BLaER1 treated with 17β-estradiol and CSF1 and Interleukin-3, amounts not matched to agents 10 nM and 100 nM (cell line): ENCODE results near the gene MON1A.
A peak's percentile ranks its signal among the peaks of the same experiment; 100 is the strongest.

ENCODE experiments used
- H3K27ac ChIP-seq, 11 experiments: shearing (Covaris generic); formaldehyde crosslinking; 2 replicates each; pipeline ENCODE4 v1.8.1; 2022
- H3K27me3 ChIP-seq, 11 experiments: shearing (Covaris generic); formaldehyde crosslinking; 2 replicates each; pipeline ENCODE4 v1.8.1; 2022
- H3K36me3 ChIP-seq, 11 experiments: shearing (Covaris generic); formaldehyde crosslinking; 2 replicates each; pipeline ENCODE4 v1.8.1; 2022
- H3K4me1 ChIP-seq, 10 experiments: shearing (Covaris generic); formaldehyde crosslinking; 2 replicates each; pipeline ENCODE4 v1.8.1; 2022
- H3K4me2 ChIP-seq, 11 experiments: shearing (Covaris generic); formaldehyde crosslinking; 2 replicates each; pipeline ENCODE4 v1.8.1; 2022
- H3K4me3 ChIP-seq, 10 experiments: shearing (Covaris generic); formaldehyde crosslinking; 2 replicates each; pipeline ENCODE4 v1.8.1; 2022
- H3K9ac ChIP-seq, 11 experiments: shearing (Covaris generic); formaldehyde crosslinking; 2 replicates each; pipeline ENCODE4 v1.8.1; 2022
- H3K9me3 ChIP-seq, 11 experiments: shearing (Covaris generic); formaldehyde crosslinking; replicated peaks in 1 of 11; 2 replicates each; pipeline ENCODE4 v1.8.1; 2022
- H4K20me1 ChIP-seq, 11 experiments: shearing (Covaris generic); formaldehyde crosslinking; 2 replicates each; pipeline ENCODE4 v1.8.1; 2022
- Cebpa-rat ChIP-seq, 11 experiments: shearing (Covaris generic); IDR thresholded peaks; 2 replicates each; pipeline ENCODE4 v1.8.1; 2022

Gene MON1A

GRCh38 chr3:49929291-49930167, at the start of gene MON1A:
Gene MON1A (minus strand): TSS chr3:49929811. CDS start chr3:49913346, 16,465 bp downstream.
- Histone ChIP-seq H4K20me1 (peaks cover 0 to 11% (median 0%) of the 10 kb centered on the region in 11 experiments; a peak in 3 of 22 replicates), H3K27me3 (no peaks in the 10 kb centered on the region), H3K4me1 (peaks cover 30 to 39% (median 35%) of the 10 kb centered on the region in 10 experiments), H3K9ac (peak within 1 kb of the TSS; percentile 78 to 92 (median 86)), H3K9me3 (no peaks in the 10 kb centered on the region), H3K36me3 (peaks cover 0 to 2% (median 0%) of the 10 kb centered on the region in 11 experiments; a peak in 2 of 22 replicates), H3K27ac (peak within 1 kb of the TSS; percentile 55 to 84 (median 78); a peak in 21 of 22 replicates), H3K4me3 (peak within 1 kb of the TSS; percentile 73 to 93 (median 86)), H3K4me2 (peak within 1 kb of the TSS; percentile 85 to 96 (median 91))
- TF ChIP-seq Cebpa-rat (IDR thresholded peaks at IDR 0.05): 0 out of 22 replicates have a peak, but pooled peaks of 1 of the 11 experiments have one; percentile 23

GRCh38 chr3:49976942-49977341, 47.3 kb upstream of the MON1A start:
- Histone ChIP-seq H3K4me1 (no peaks in the 10 kb centered on the region), H3K4me2 (no peak overlapping the region), H3K27me3 (no peaks in the 10 kb centered on the region), H3K4me3 (no peak overlapping the region), H3K9me3 (no peaks in the 10 kb centered on the region), H3K9ac (no peak overlapping the region), H3K27ac (no peak overlapping the region), H4K20me1 (peaks cover 4 to 84% (median 36%) of the 10 kb centered on the region in 11 experiments; a peak in 16 of 22 replicates), H3K36me3 (peaks cover 79 to 99% (median 94%) of the 10 kb centered on the region in 11 experiments)
- no peak for TF ChIP-seq Cebpa-rat (IDR thresholded peaks at IDR 0.05)

- Histone ChIP-seq H3K27ac (no peak overlapping the region), H4K20me1 (peaks cover 26 to 85% (median 58%) of the 10 kb centered on the region in 11 experiments; a peak in 20 of 22 replicates), H3K9ac (no peak overlapping the region), H3K36me3 (peaks cover 75 to 100% (median 93%) of the 10 kb centered on the region in 11 experiments), H3K4me2 (no peak overlapping the region), H3K4me1 (no peaks in the 10 kb centered on the region), H3K4me3 (no peak overlapping the region), H3K9me3 (no peaks in the 10 kb centered on the region), H3K27me3 (no peaks in the 10 kb centered on the region)
- TF ChIP-seq Cebpa-rat (IDR thresholded peaks at IDR 0.05): no peak
Measured at GRCh38 chr3:49972656-49973055, 43.0 kb upstream of the MON1A start.

DNA sequence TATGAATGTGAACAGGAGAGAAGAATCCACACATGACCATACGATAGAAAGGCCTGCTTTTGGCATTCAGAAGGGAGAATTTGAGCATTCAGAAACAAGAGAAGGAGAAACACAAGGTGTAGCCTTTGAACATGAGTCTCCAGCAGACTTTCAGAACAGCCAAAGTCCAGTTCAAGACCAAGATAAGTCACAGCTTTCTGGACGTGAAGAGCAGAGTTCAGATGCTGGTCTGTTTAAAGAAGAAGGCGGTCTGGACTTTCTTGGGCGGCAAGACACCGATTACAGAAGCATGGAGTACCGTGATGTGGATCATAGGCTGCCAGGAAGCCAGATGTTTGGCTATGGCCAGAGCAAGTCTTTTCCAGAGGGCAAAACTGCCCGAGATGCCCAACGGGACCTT, 38.7 kb upstream of the MON1A start:
- Histone ChIP-seq H4K20me1 (peaks cover 50 to 95% (median 85%) of the 10 kb centered on the region in 11 experiments; a peak in 21 of 22 replicates), H3K4me2 (no peak overlapping the region), H3K27ac (no peak overlapping the region), H3K9me3 (no peaks in the 10 kb centered on the region), H3K36me3 (peaks cover 86 to 100% (median 93%) of the 10 kb centered on the region in 11 experiments), H3K27me3 (no peaks in the 10 kb centered on the region), H3K4me1 (no peaks in the 10 kb centered on the region), H3K4me3 (no peak overlapping the region), H3K9ac (no peak overlapping the region)
- TF ChIP-seq Cebpa-rat (IDR thresholded peaks at IDR 0.05): no peak

DNA sequence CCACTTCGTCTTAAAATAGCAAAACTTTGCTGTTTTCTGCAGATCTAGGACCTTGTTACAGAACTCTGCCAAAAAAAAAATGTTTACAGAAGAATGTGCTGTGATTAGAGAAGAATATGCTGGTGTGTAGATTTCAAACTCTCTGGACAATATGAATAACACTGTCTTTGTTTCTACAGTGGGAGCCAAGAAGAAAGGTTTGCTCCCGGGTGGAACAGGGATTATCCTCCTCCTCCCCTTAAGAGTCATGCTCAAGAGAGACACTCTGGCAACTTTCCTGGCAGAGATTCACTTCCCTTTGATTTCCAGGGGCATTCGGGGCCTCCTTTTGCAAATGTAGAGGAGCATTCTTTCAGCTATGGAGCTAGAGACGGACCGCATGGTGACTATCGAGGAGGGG, 37.7 kb upstream of the MON1A start:
- Histone ChIP-seq H3K9ac (no peak overlapping the region), H3K4me1 (no peaks in the 10 kb centered on the region), H3K27me3 (no peaks in the 10 kb centered on the region), H3K4me3 (no peak overlapping the region), H3K9me3 (no peaks in the 10 kb centered on the region), H3K4me2 (no peak overlapping the region), H4K20me1 (peaks cover 53 to 97% (median 87%) of the 10 kb centered on the region in 11 experiments; a peak in 21 of 22 replicates), H3K36me3 (peaks cover 86 to 100% (median 93%) of the 10 kb centered on the region in 11 experiments), H3K27ac (no peak overlapping the region)
- TF ChIP-seq Cebpa-rat (IDR thresholded peaks at IDR 0.05): no peak

DNA sequence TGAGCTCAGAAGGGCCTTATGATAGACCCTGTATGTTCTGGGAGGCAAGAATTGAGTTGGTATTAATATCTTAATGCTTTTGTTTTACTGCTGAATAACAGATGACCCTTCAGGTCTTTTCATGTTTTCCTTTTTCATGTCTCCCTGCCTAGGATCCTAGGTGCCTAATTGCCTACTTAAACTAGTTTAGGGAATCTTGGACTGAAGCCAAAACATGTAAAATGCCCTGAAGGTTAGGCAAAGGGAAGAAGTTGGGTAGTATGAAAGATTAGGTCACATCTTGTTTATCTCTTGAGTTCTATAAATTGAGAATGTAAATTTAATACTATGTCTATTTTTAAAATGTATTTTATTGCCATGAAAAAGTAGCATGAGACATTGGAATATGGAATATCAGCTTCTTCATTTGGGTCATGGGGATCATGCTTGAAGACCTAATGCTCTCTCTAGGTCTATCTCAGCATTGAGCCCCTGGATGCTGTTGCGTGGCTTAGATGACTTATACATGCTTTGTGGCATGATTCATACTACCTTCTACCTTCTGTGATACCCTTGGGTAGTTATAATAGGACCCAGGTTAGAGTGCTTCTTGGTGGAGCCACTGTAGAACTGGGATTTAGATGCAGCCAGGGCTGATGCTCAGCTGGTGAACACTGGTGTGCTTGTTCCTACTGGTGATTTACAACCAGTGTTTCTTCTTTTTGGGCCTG, 36.8 kb upstream of the MON1A start:
- Histone ChIP-seq H3K4me3 (no peak overlapping the region), H4K20me1 (peaks cover 59 to 99% (median 94%) of the 10 kb centered on the region in 11 experiments; a peak in 21 of 22 replicates)
- TF ChIP-seq Cebpa-rat (IDR thresholded peaks at IDR 0.05): no peak

GRCh38 chr3:49955636-49956035, 26.0 kb upstream of the MON1A start:
- H3K27ac ChIP-seq: no peak overlapping the region
- H3K36me3 ChIP-seq: peaks cover 2 to 55% (median 39%) of the 10 kb centered on the region in 11 experiments; a peak in 20 of 22 replicates
- peaks cover 90 to 100% (median 98%) of the 10 kb centered on the region in 11 experiments; a peak in 21 of 22 replicates for H4K20me1 ChIP-seq

More for the DNA sequence above, 36.8 kb upstream of the MON1A start:
- Histone ChIP-seq H3K27ac (no peak overlapping the region), H3K9ac (no peak overlapping the region), H3K4me2 (no peak overlapping the region), H3K9me3 (no peaks in the 10 kb centered on the region), H3K36me3 (peaks cover 83 to 100% (median 92%) of the 10 kb centered on the region in 11 experiments), H3K27me3 (no peaks in the 10 kb centered on the region), H3K4me1 (no peaks in the 10 kb centered on the region)

DNA sequence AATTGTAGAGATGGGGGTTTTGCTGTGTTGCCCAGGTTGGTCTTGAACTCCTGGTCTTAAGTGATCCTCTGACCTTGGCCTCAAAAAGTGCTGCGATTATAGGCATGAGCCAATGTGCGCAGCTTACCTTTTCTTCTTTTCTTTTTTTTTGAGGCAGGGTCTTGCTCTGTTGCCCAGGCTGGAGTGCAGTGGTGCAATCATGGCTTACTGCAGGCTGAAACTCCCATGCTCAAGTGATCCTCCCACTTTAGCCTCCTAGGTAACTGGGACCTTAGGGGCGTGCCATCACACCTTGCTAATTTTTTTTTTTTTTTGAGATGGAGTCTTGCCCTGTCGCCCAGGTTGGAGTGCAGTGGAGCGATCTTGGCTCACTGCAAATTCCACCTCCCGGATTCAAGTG, 23.3 kb upstream of the MON1A start:
- H3K4me3 ChIP-seq: no peak overlapping the region
- peaks cover 98 to 100% (median 100%) of the 10 kb centered on the region in 11 experiments; a peak in 21 of 22 replicates for H4K20me1 ChIP-seq
- H3K9me3 ChIP-seq: no peaks in the 10 kb centered on the region; a peak in 1 of 22 replicates
- no peaks in the 10 kb centered on the region for H3K27me3 ChIP-seq
- H3K36me3 ChIP-seq: peaks cover 0 to 54% (median 31%) of the 10 kb centered on the region in 11 experiments; a peak in 19 of 22 replicates
- peaks cover 0 to 18% (median 10%) of the 10 kb centered on the region in 10 experiments; a peak in 12 of 20 replicates for H3K4me1 ChIP-seq
- no peak for TF ChIP-seq Cebpa-rat (IDR thresholded peaks at IDR 0.05)
- H3K9ac ChIP-seq: no peak overlapping the region
- no peak overlapping the region for H3K4me2 ChIP-seq
- H3K27ac ChIP-seq: no peak overlapping the region

More at GRCh38 chr3:49955636-49956035, 26.0 kb upstream of the MON1A start:
- peaks cover 0 to 19% (median 12%) of the 10 kb centered on the region in 10 experiments; a peak in 11 of 20 replicates for H3K4me1 ChIP-seq
- TF ChIP-seq Cebpa-rat (IDR thresholded peaks at IDR 0.05): no peak
- H3K9me3 ChIP-seq: no peaks in the 10 kb centered on the region; a peak in 1 of 22 replicates
- no peak overlapping the region for H3K4me3 ChIP-seq
- no peak overlapping the region for H3K4me2 ChIP-seq
- no peaks in the 10 kb centered on the region for H3K27me3 ChIP-seq
- no peak overlapping the region for H3K9ac ChIP-seq
